Measurements from ENCODE around the gene TRIB2. TPM values are rescaled to one million over a fixed set of nuclear protein-coding genes. Genes with fewer than 3 reads are reported as not detected.

Gene TRIB2
- total and polyA plus RNA-seq, 2 of the 13 experiments (the other 11 are each of a cell fraction or from before 2014, with no cell fraction given), result 1.1 to 2.3 TPM

- TF ChIP-seq TFDP2 (CRISPR knock-in tag; IDR thresholded peaks at IDR 0.05) (0 out of 2 replicates have a peak, but pooled peaks have one; percentile 3), KDM3A (CRISPR knock-in tag; IDR thresholded peaks at IDR 0.05; ENCODE audit: low read depth) (0 out of 2 replicates have a peak, but pooled peaks have one; percentile 4), IRX3 (CRISPR knock-in tag; IDR thresholded peaks at IDR 0.05; ENCODE audit: borderline replicate concordance, low read depth) (no peak), ZNF891 (CRISPR knock-in tag; IDR thresholded peaks at IDR 0.05) (peak; percentile 46; the same call in 1 of the 2 replicates), NRL (CRISPR knock-in tag; IDR thresholded peaks at IDR 0.05; ENCODE audit: borderline replicate concordance) (peak; percentile 60; the same call in 1 of the 2 replicates)
These were observed 667 bp downstream of the TRIB2 start (continued) for GRCh38 chr2:12717191-12718014.

GRCh38 chr2:12718015-12718671 lies 1.4 kb downstream of the TRIB2 start:
- Histone ChIP-seq H3K4me1 (ENCODE audit: insufficient read depth, low read length) (peaks cover 25% of the 10 kb centered on the region), H3K4me2 (ENCODE audit: low read depth, low read length) (peak overlapping the region; percentile 79), H3K36me3 (replicated peaks in 1 of 2; ENCODE audit: control insufficient read depth in 1 of 2, insufficient read depth in 2 of 2, low read length in 2 of 2) (no peaks in the 10 kb centered on the region), H3K79me2 (ENCODE audit: insufficient read depth, low read length) (no peaks in the 10 kb centered on the region), H4K20me1 (ENCODE audit: insufficient read depth, low read length) (no peaks in the 10 kb centered on the region), H3K9me3 (ENCODE audit: low read length) (no peaks in the 10 kb centered on the region), H3K27ac (ENCODE audit: extremely low read length, insufficient read depth, low read length) (no peak overlapping the region), H3K4me3 (replicated peaks in 1 of 3; ENCODE audit: insufficient read depth in 1 of 3, low read depth in 2 of 3, low read length in 3 of 3) (peak overlapping the region; percentile 53 to 67 (median 54); a peak in 5 of 6 replicates), H3K9ac (ENCODE audit: insufficient read depth, low read depth, low read length) (no peak overlapping the region), H2AFZ (ENCODE audit: low read length) (no peak overlapping the region), H3K27me3 (ENCODE audit: control insufficient read depth in 1 of 2, insufficient read depth in 2 of 2, low read length in 2 of 2) (peaks cover 6 to 45% of the 10 kb centered on the region in 2 experiments)
- FAIRE-seq (no peak), DNase-seq (ENCODE audit: low spot score) (no peak), ATAC-seq (peak; percentile 1; the same call in 1 of the 3 replicates)
- BruUV-seq (replicated peaks), result no TSS peak
- intact Hi-C loops (cut with micrococcal nuclease; ENCODE audit: unreplicated experiment), result loop anchor here (5.0 kb wide), 1 partner anchor 289 kb away; no protein-coding TSS in a partner anchor
- TF ChIP-seq EZH2 (conservative IDR thresholded peaks at IDR 0.05; ENCODE audit: low read depth, low read length) (peak; percentile 97), NRL (CRISPR knock-in tag; IDR thresholded peaks at IDR 0.05; ENCODE audit: borderline replicate concordance) (no peak), PHF21A (CRISPR knock-in tag; IDR thresholded peaks at IDR 0.05) (0 out of 2 replicates have a peak, but pooled peaks have one; percentile 25), ZNF557 (CRISPR knock-in tag; IDR thresholded peaks at IDR 0.05) (0 out of 2 replicates have a peak, but pooled peaks have one; percentile 23), AGO1 (IDR thresholded peaks at IDR 0.05; ENCODE audit: low read depth, low read length, poor library complexity, severe bottlenecking) (peak; percentile 7), ZNF543 (CRISPR knock-in tag; IDR thresholded peaks at IDR 0.05) (no peak), FOSL2 (CRISPR knock-in tag; IDR thresholded peaks at IDR 0.05) (no peak), GPN1 (CRISPR knock-in tag; IDR thresholded peaks at IDR 0.05; ENCODE audit: borderline replicate concordance) (no peak), ZNF431 (CRISPR knock-in tag; IDR thresholded peaks at IDR 0.05; ENCODE audit: borderline replicate concordance, low read depth) (no peak), BORCS8-MEF2B (CRISPR knock-in tag; IDR thresholded peaks at IDR 0.05) (no peak), ZNF563 (CRISPR knock-in tag; IDR thresholded peaks at IDR 0.05) (no peak), CBX2 (IDR thresholded peaks at IDR 0.05; ENCODE audit: low read depth, low read length) (peak; percentile 10; the same call in 1 of the 2 replicates), CBX2 (CRISPR knock-in tag; IDR thresholded peaks at IDR 0.05; ENCODE audit: low read depth) (no peak; the same call in 1 of the 2 replicates), THAP7 (CRISPR knock-in tag; IDR thresholded peaks at IDR 0.05) (no peak), ZSCAN29 (CRISPR knock-in tag; conservative IDR thresholded peaks at IDR 0.05) (peak; percentile 88; the same call in 1 of the 2 replicates)
- in situ Hi-C loops (cut with HindIII; ENCODE audit: extremely low pct_ligation_motif_present, low pct_unique_long_range_greater_than_20kb), result loop anchor here (5.0 kb wide), 1 partner anchor 886 kb away; no protein-coding TSS in a partner anchor
- POLR2A ChIA-PET, result no interaction called here
- CTCF ChIA-PET (ENCODE audit: low intra/inter-chr PET ratio, low total read pairs), result no interaction called here
- WGBS (ENCODE audit: low lambda C conversion rate), result 5% methylated on average over 47 of the region's 50 CpGs
